GM19035 (cell line): ENCODE data around the gene PLP2.
"Not testable (repeated sequence)": the region's sequence is repeated elsewhere in the genome, so short reads cannot be mapped to it uniquely, and the experiment has no call there.

Source experiments
- ATAC-seq: cut with Tn5 transposase; IDR thresholded peaks from one replicate; pipeline ENCODE4 v1.9.1; 2021; ENCODE audit not compliant: unreplicated experiment

Gene PLP2

GRCh38 chrX:49171752-49172279 is at the start of gene PLP2:
Gene PLP2 (plus strand): TSS chrX:49171898. CDS start chrX:49172001, 103 bp downstream.
- ATAC-seq: peak; percentile 40

- no peak for ATAC-seq
Measured at GRCh38 chrX:49122499-49122898, 49.2 kb upstream of the PLP2 start.

- ATAC-seq: not testable (repeated sequence)
Measured at GRCh38 chrX:49127742-49128258, 43.9 kb upstream of the PLP2 start.

- ATAC-seq: no peak
Measured at GRCh38 chrX:49129427-49129826, 42.3 kb upstream of the PLP2 start.

- ATAC-seq: not testable (repeated sequence)
Measured at GRCh38 chrX:49132275-49132674, 39.4 kb upstream of the PLP2 start.

- ATAC-seq: no peak
Measured at GRCh38 chrX:49133759-49134158, 37.9 kb upstream of the PLP2 start.

- ATAC-seq: no peak
Measured at GRCh38 chrX:49137492-49137891, 34.2 kb upstream of the PLP2 start.

GRCh38 chrX:49139713-49140112 is 32.0 kb upstream of the PLP2 start:
- no peak for ATAC-seq

GRCh38 chrX:49142264-49142663 is 29.4 kb upstream of the PLP2 start:
- ATAC-seq: not testable (repeated sequence)

- not testable (repeated sequence) for ATAC-seq
Measured at GRCh38 chrX:49143154-49143553, 28.5 kb upstream of the PLP2 start.

GRCh38 chrX:49147282-49147681 is 24.4 kb upstream of the PLP2 start:
- no peak for ATAC-seq

GRCh38 chrX:49147936-49148335 is 23.8 kb upstream of the PLP2 start:
- no peak for ATAC-seq

GRCh38 chrX:49148390-49149100 is 23.2 kb upstream of the PLP2 start:
- not testable (repeated sequence) for ATAC-seq

GRCh38 chrX:49149291-49149690 is 22.4 kb upstream of the PLP2 start:
- ATAC-seq: not testable (repeated sequence)

GRCh38 chrX:49153467-49153866 is 18.2 kb upstream of the PLP2 start:
- ATAC-seq: no peak

- ATAC-seq: no peak
Measured at GRCh38 chrX:49155243-49155899, 16.3 kb upstream of the PLP2 start.

- peak; percentile 91 for ATAC-seq
Measured at GRCh38 chrX:49155900-49156837, 15.5 kb upstream of the PLP2 start.

- ATAC-seq: no peak
Measured at GRCh38 chrX:49157194-49157593, 14.5 kb upstream of the PLP2 start.

GRCh38 chrX:49160908-49161307 is 10.8 kb upstream of the PLP2 start:
- no peak for ATAC-seq

- no peak for ATAC-seq
Measured at GRCh38 chrX:49161632-49162031, 10.1 kb upstream of the PLP2 start.

GRCh38 chrX:49162620-49163019 is 9.1 kb upstream of the PLP2 start, which contains the start of gene MAGIX:
Gene MAGIX (plus strand): TSS chrX:49162758. CDS start chrX:49162890, 132 bp downstream.
- ATAC-seq: no peak
